ENCODE data around the gene TRIP11.

TRIP11 gene

GRCh38 chr14:91953170-91953985 is 86.5 kb downstream of the TRIP11 start:
- DNase-seq = no peak

GRCh38 chr14:91947475-91948184 is 92.2 kb downstream of the TRIP11 start, which contains the start of gene FBLN5:
Gene FBLN5, minus strand, starts transcription at chr14:91947694. Its CDS starts 465 bp downstream, at chr14:91947229.
- DNase-seq = peak; percentile 26

- DNase-seq = peak; percentile 26
These were observed 93.0 kb downstream of the TRIP11 start for GRCh38 chr14:91946622-91947474.

GRCh38 chr14:91945751-91946621 is 93.9 kb downstream of the TRIP11 start:
- DNase-seq = no peak

GRCh38 chr14:91942946-91943345 is 96.9 kb downstream of the TRIP11 start:
- no peak for DNase-seq

- no peak for DNase-seq
These were observed 97.7 kb downstream of the TRIP11 start for GRCh38 chr14:91942128-91942527.

- DNase-seq = no peak
These were observed 99.7 kb downstream of the TRIP11 start for GRCh38 chr14:91940209-91940608.

- peak; percentile 5 for DNase-seq
These were observed 104.3 kb downstream of the TRIP11 start for GRCh38 chr14:91935586-91935985.

GRCh38 chr14:91934554-91935285 is 105.1 kb downstream of the TRIP11 start:
- DNase-seq = no peak

- DNase-seq = no peak
These were observed 108.3 kb downstream of the TRIP11 start for GRCh38 chr14:91931478-91932088.

GRCh38 chr14:91929700-91930099 is 110.2 kb downstream of the TRIP11 start:
- DNase-seq = no peak

- DNase-seq = no peak
These were observed 112.1 kb downstream of the TRIP11 start for GRCh38 chr14:91927800-91928199.

GRCh38 chr14:91927191-91927590 is 112.7 kb downstream of the TRIP11 start:
- DNase-seq = no peak

GRCh38 chr14:91926131-91926890 is 113.5 kb downstream of the TRIP11 start:
- no peak for DNase-seq

- no peak for DNase-seq
These were observed 114.1 kb downstream of the TRIP11 start for GRCh38 chr14:91925727-91926121.

GRCh38 chr14:91925001-91925726 is 114.7 kb downstream of the TRIP11 start:
- DNase-seq = no peak

GRCh38 chr14:91920526-91920925 is 119.3 kb downstream of the TRIP11 start:
- DNase-seq = no peak

- no peak for DNase-seq
These were observed 120.0 kb downstream of the TRIP11 start for GRCh38 chr14:91919814-91920213.

GRCh38 chr14:91918186-91918883 is 121.5 kb downstream of the TRIP11 start:
- no peak for DNase-seq

All from DMS53 (cell line).